ENCODE measurements around the gene CTSZ. TPM values are rescaled to one million over a fixed set of nuclear protein-coding genes. Genes with fewer than 3 reads are reported as not detected.
A peak's percentile ranks its signal among the peaks of the same experiment; 100 is the strongest.

Gene CTSZ
- total and polyA plus RNA-seq, 5 donors = 136 to 166 (median 147) TPM

DNA sequence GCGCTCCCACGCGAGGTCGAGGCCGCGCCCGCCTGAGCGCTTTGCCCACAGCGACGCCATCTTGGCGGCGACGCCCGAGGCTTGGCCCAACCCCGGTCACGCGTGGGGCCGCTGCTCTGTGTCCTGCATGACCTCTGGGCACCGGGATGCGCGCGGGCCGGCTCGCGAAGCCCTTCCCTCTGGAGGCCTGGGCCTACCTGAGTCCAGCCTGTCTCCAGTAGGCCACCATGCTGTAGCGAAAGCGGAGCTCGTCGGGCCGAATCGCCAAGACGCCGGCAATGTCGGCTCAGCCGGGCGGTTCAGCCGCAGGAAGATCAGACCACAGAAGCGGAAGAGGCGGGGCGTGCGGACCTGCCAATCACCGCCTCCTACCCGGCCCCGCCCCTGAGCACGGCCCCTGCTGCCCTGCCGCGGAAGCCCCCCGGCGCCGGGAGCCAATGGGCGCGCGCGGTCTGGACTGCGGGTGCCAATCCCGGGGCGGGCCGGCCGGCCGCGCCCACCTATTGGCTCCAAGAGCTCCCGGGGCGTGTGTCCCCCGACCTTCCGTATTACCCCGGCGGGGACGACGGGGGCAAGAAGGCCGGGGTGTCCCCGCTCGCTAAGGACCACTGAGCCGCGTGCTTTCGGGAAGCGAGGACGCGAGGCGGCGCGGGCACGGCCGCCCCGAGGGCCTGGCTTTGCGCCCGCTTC lies 25.1 kb upstream of the CTSZ start, which contains the start of gene ATP5F1E:
TSS of gene ATP5F1E (minus strand) at position 313 of the 690 bp plus-strand sequence. CDS start at position 229, 84 bp downstream.
- intact Hi-C loops (cut with DNase I) = loop anchor here in 2 of 4 donors (5.0 kb wide), 1 partner anchor 140 kb away; no protein-coding TSS in a partner anchor
- WGBS = under 1% methylated on average over 86 of the region's 86 CpGs

DNA sequence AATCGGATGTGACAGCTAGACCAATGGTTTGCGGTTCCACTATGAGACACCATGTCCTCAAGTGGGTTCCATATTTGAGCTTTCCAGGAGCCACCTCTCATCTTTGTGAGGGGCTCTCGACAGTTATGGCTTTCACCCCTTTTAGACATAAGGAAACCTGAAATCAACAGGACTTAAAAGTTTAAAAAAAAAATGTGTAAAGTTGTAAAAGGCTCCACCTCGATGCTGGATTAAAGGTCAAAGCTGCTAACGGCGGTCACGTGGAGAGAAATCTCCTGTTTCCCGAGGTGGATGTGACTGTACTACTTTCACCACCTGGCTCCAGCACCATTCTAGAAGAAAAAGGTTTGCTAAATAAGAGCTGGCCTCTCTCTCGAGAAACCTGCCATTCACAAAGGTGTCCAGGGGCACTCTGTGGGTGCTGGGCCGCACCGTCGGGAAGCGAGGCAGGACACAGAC lies 24.5 kb upstream of the CTSZ start:
- Histone ChIP-seq H3K27ac (ENCODE audit: low read length) (peak overlapping the region; percentile 85), H3K4me1 (ENCODE audit: control insufficient read depth, insufficient read depth, low read length) (peaks cover 10% of the 10 kb centered on the region), H3K4me3 (ENCODE audit: low read length) (peak overlapping the region; percentile 63), H3K9me3 (ENCODE audit: control insufficient read depth, low read length) (no peaks in the 10 kb centered on the region), H3K27me3 (ENCODE audit: control insufficient read depth, insufficient read depth) (no peaks in the 10 kb centered on the region)
- ATAC-seq (no peak), DNase-seq (no peak)
- intact Hi-C loops (cut with DNase I) = loop anchor here in 2 of 4 donors (5.0 kb wide), 1 partner anchor 139 kb away; no protein-coding TSS in a partner anchor
- WGBS = 17% methylated on average over 13 of the region's 13 CpGs

More for the DNA sequence above, 25.1 kb upstream of the CTSZ start, which contains the start of gene ATP5F1E:
- H3K4me3 ChIP-seq (ENCODE audit: low read length) = peak within 1 kb of the TSS; percentile 63
- no peaks in the 10 kb centered on the region for H3K9me3 ChIP-seq (ENCODE audit: control insufficient read depth, low read length)
- H3K27ac ChIP-seq (ENCODE audit: low read length) = peak within 1 kb of the TSS; percentile 85
- peak; percentile 97 to 99 (median 99) for DNase-seq
- peaks cover 10% of the 10 kb centered on the region for H3K4me1 ChIP-seq (ENCODE audit: control insufficient read depth, insufficient read depth, low read length)
- H3K27me3 ChIP-seq (ENCODE audit: control insufficient read depth, insufficient read depth) = no peaks in the 10 kb centered on the region
- peak; percentile 100 for ATAC-seq

DNA sequence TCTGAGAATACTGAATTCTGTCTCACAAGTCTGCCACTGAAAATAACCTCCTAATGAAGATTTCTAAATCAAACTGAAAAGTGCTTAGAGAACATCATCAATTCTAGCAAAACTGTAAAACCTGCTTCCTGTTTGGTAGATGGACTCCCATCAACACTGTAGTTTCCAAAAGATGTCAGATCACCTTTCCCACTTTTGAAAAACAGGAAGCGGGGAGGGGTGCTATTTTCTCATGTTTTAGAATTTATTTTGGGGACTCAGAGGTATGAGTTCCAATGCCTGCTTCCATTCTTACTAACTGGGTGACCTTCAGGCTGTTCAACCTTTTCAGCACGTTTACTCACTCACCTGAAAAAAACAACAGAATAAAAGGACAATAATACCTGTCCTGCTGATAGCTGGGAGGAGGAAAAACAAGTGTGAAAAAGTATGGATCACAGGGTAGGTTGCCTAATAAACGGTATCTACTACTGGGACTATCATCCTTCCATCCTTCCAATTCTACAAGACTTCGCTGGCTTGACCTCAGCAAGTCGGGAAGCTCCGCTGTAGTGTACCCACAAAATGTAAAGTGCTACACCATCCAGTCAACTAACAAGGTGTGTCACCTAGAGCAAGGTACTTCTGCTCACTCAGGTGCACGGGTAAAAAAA lies 24.0 kb upstream of the CTSZ start:
- Histone ChIP-seq H3K27ac (ENCODE audit: low read length) (no peak overlapping the region), H3K27me3 (ENCODE audit: control insufficient read depth, insufficient read depth) (no peaks in the 10 kb centered on the region), H3K4me1 (ENCODE audit: control insufficient read depth, insufficient read depth, low read length) (peaks cover 10% of the 10 kb centered on the region), H3K9me3 (ENCODE audit: control insufficient read depth, low read length) (no peaks in the 10 kb centered on the region), H3K4me3 (ENCODE audit: low read length) (peak overlapping the region; percentile 63)
- WGBS = 71% methylated on average over 7 of the region's 7 CpGs
- intact Hi-C loops (cut with DNase I) = loop anchor here in 2 of 4 donors (5.0 kb wide), 1 partner anchor 139 kb away; no protein-coding TSS in a partner anchor
- ATAC-seq (no peak), DNase-seq (no peak)

DNA sequence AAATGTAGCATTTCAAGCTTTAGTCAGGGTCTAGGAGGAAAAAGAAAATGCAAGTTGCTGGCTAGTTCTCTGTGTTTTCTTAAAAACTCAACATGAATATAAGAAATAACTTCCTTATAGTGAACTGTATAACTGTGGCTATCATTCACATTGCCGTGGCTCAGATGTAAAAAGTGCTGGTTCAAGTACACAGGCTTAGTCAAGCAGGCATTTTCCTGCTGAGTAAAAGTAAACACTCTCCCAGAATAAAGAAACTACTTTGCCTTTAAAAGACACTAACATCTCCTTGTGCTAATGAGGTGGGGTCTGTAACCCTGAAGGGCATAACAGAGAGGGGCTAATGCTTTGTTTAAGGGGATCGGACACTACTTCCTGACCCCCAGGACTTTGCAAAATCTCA lies 21.8 kb upstream of the CTSZ start:
- Histone ChIP-seq H3K4me1 (ENCODE audit: control insufficient read depth, insufficient read depth, low read length) (peaks cover 10% of the 10 kb centered on the region), H3K4me3 (ENCODE audit: low read length) (peak overlapping the region; percentile 18), H3K27ac (ENCODE audit: low read length) (no peak overlapping the region), H3K9me3 (ENCODE audit: control insufficient read depth, low read length) (no peaks in the 10 kb centered on the region), H3K27me3 (ENCODE audit: control insufficient read depth, insufficient read depth) (no peaks in the 10 kb centered on the region)
- no peak for DNase-seq
- intact Hi-C loops (cut with DNase I) = no loop called here
- 42% methylated on average over 2 of the region's 2 CpGs for WGBS
- ATAC-seq = no peak

DNA sequence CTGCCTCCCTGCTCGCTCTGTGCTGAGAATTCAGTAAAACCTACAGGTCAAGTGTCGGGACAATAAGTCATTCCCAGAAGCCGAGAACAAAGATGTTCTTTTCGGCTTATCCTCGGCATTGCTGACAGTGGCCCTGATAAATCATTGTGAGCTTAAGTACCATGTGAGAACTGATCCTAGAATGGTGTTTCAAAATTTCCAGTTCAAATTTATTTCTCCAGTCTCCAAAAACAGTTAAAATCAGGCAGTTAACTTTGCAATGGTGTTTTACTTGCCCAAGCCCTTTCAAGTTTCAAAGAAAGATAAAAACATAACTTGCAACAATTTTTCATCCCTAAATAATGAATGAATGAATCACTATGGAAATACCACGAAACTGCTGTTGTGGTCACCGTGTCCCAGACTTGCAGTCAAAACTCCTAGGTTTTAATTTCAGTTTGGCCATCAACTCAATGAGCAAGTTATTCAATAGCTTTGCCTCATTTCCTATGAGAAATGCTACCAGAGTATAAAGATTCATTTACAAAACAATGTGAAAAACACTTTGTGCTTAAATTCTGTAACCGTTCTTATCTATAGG lies 20.8 kb upstream of the CTSZ start:
- intact Hi-C loops (cut with DNase I) = no loop called here
- H3K4me1 ChIP-seq (ENCODE audit: control insufficient read depth, insufficient read depth, low read length) = peaks cover 10% of the 10 kb centered on the region
- no peak for DNase-seq
- H3K27me3 ChIP-seq (ENCODE audit: control insufficient read depth, insufficient read depth) = no peaks in the 10 kb centered on the region
- WGBS = 66% methylated on average over 8 of the region's 8 CpGs
- no peaks in the 10 kb centered on the region for H3K9me3 ChIP-seq (ENCODE audit: control insufficient read depth, low read length)
- H3K27ac ChIP-seq (ENCODE audit: low read length) = no peak overlapping the region
- H3K4me3 ChIP-seq (ENCODE audit: low read length) = no peak overlapping the region
- ATAC-seq = no peak

DNA sequence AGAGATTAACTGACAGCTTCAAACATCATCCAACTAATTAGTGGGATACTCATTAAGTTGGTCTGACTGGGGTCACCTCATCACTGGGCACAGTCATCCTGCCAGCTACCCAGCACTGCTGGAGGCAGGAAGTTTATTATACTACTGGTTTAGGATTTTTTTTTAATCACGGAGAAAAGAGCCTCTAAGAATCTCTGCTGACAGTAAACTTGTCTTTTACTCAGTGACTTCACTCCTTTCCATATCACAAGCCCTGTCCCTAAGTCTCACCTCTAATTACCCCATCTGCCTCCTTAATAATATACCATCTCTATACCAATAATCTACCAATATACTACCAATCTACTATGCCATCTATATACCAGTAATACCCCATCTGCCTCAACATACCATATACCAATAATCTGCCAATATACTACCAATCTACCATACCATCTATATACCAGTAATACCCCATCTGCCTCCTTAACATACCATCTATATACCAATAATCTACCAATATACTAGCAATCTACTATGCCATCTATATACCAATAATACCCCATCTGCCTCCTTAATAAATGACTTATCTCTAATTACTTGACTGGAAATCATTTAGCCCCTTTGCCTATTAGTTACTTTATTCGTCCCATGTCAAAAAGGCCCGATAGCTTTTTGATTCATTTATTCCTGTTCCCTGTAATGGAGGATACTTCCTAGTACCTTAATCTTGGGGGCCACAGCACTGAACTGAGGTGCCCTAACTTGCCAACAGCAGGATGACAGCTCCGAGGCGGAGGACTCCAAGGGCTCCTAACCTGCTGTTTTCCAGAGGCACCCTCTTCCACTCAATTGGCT lies 20.1 kb upstream of the CTSZ start:
- DNase-seq (no peak), ATAC-seq (no peak)
- no peaks in the 10 kb centered on the region for H3K9me3 ChIP-seq (ENCODE audit: control insufficient read depth, low read length)
- H3K27ac ChIP-seq (ENCODE audit: low read length) = no peak overlapping the region
- H3K27me3 ChIP-seq (ENCODE audit: control insufficient read depth, insufficient read depth) = no peaks in the 10 kb centered on the region
- no peak overlapping the region for H3K4me3 ChIP-seq (ENCODE audit: low read length)
- intact Hi-C loops (cut with DNase I) = no loop called here
- 80% methylated on average over 5 of the region's 5 CpGs for WGBS
- H3K4me1 ChIP-seq (ENCODE audit: control insufficient read depth, insufficient read depth, low read length) = peaks cover 10% of the 10 kb centered on the region

DNA sequence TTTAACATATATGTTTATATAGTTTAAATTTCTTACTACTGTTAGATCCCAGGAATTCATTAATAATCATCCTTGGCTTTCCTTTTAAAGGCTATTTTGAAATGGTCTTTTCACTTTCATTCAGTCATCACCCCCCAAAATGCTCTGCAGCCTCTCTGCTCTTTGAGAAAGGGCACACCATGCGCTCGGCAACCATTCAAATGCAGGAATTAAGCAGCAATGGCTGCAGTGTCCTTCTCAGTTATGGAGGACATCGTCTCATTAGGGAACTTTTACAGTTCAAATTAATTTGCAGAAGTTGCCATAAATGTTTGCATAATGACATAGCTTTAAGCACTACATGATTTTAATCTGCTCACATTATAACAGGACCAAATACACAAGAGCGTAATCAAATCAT lies 18.5 kb upstream of the CTSZ start:
- H3K4me3 ChIP-seq (ENCODE audit: low read length) = no peak overlapping the region
- H3K27me3 ChIP-seq (ENCODE audit: control insufficient read depth, insufficient read depth) = no peaks in the 10 kb centered on the region
- H3K4me1 ChIP-seq (ENCODE audit: control insufficient read depth, insufficient read depth, low read length) = peaks cover 4% of the 10 kb centered on the region
- 91% methylated on average over 4 of the region's 4 CpGs for WGBS
- intact Hi-C loops (cut with DNase I) = no loop called here
- no peak for DNase-seq
- ATAC-seq = no peak
- H3K9me3 ChIP-seq (ENCODE audit: control insufficient read depth, low read length) = no peaks in the 10 kb centered on the region
- no peak overlapping the region for H3K27ac ChIP-seq (ENCODE audit: low read length)

DNA sequence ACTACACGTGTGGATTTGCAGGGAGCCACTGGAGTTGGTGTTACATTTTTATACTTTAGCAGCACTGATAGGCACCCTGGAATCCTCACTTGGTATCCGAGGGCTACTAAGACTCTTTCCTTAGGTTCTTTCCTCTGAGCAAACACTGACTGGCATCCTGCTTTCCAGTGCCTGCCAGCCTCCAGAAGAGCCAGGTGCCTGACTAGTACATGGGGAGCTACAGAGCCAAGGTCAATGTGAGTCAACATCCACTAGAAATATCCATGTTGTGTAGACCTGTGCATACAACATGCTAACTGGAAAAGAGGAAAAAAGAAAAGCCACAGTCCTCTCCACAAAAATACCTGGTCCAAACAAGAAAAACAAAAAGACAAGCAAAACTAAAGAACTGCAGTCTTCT lies 18.0 kb upstream of the CTSZ start:
- no peak overlapping the region for H3K27ac ChIP-seq (ENCODE audit: low read length)

DNA sequence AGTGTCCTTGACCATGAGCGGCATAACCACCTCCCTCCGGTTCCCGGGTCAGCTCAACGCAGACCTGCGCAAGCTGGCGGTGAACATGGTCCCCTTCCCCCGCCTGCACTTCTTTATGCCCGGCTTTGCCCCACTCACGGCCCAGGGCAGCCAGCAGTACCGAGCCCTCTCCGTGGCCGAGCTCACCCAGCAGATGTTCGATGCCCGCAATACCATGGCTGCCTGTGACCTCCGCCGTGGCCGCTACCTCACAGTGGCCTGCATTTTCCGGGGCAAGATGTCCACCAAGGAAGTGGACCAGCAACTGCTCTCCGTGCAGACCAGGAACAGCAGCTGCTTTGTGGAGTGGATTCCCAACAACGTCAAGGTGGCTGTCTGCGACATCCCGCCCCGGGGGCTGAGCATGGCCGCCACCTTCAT lies 17.1 kb upstream of the CTSZ start:
- intact Hi-C loops (cut with DNase I) = no loop called here
- 96% methylated on average over 24 of the region's 24 CpGs for WGBS
- no peak overlapping the region for H3K4me3 ChIP-seq (ENCODE audit: low read length)
- ATAC-seq (peak; percentile 9 to 18), DNase-seq (no peak)
- no peaks in the 10 kb centered on the region for H3K9me3 ChIP-seq (ENCODE audit: control insufficient read depth, low read length)
- H3K27ac ChIP-seq (ENCODE audit: low read length) = no peak overlapping the region
- H3K4me1 ChIP-seq (ENCODE audit: control insufficient read depth, insufficient read depth, low read length) = peaks cover 4% of the 10 kb centered on the region
- no peaks in the 10 kb centered on the region for H3K27me3 ChIP-seq (ENCODE audit: control insufficient read depth, insufficient read depth)

More for the DNA sequence above, 18.0 kb upstream of the CTSZ start:
- Histone ChIP-seq H3K9me3 (ENCODE audit: control insufficient read depth, low read length) (no peaks in the 10 kb centered on the region), H3K4me1 (ENCODE audit: control insufficient read depth, insufficient read depth, low read length) (peaks cover 4% of the 10 kb centered on the region), H3K27me3 (ENCODE audit: control insufficient read depth, insufficient read depth) (no peaks in the 10 kb centered on the region), H3K4me3 (ENCODE audit: low read length) (no peak overlapping the region)
- intact Hi-C loops (cut with DNase I) = no loop called here
- ATAC-seq (no peak), DNase-seq (no peak)
- 50% methylated on average over 2 of the region's 2 CpGs for WGBS

DNA sequence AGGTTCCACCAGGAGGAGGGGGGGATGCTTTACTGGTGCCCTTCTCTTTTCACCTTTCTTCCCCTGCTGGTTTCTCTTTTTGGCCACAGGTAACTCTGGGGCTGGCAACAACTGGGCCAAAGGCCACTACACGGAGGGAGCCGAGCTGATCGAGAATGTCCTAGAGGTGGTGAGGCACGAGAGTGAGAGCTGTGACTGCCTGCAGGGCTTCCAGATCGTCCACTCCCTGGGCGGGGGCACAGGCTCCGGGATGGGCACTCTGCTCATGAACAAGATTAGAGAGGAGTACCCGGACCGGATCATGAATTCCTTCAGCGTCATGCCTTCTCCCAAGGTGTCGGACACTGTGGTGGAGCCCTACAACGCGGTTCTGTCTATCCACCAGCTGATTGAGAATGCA lies 16.6 kb upstream of the CTSZ start:
- H3K27me3 ChIP-seq (ENCODE audit: control insufficient read depth, insufficient read depth) = no peaks in the 10 kb centered on the region
- H3K4me1 ChIP-seq (ENCODE audit: control insufficient read depth, insufficient read depth, low read length) = no peaks in the 10 kb centered on the region
- no peak overlapping the region for H3K4me3 ChIP-seq (ENCODE audit: low read length)
- ATAC-seq (peak; percentile 8 to 28), DNase-seq (no peak)
- no peak overlapping the region for H3K27ac ChIP-seq (ENCODE audit: low read length)
- intact Hi-C loops (cut with DNase I) = no loop called here
- no peaks in the 10 kb centered on the region for H3K9me3 ChIP-seq (ENCODE audit: control insufficient read depth, low read length)
- WGBS = 93% methylated on average over 13 of the region's 13 CpGs

Measured in right cardiac atrium (tissue), 5 donors.